Gastroesophageal sphincter (tissue), 3 donors: ENCODE measurements around the gene DGKG.

Experiments used
- CTCF ChIP-seq, 4 experiments: fragments of 200-600 bp in 2 of 4; fragments of 450-650 bp in 2 of 4; sonication (generic) in 1 of 4; IDR thresholded peaks; one replicate each; pipeline ENCODE4 v1.5.1; 2017 to 2019; ENCODE audit warnings: antibody characterized with exemption in 4 of 4, mild to moderate bottlenecking in 2 of 4, moderate library complexity in 2 of 4
- POLR2A ChIP-seq, 2 donors: fragments of 450-650 bp; IDR thresholded peaks; one replicate each; pipeline ENCODE4 v1.6.1; 2017; ENCODE audit warnings: antibody characterized with exemption in 2 of 2, mild to moderate bottlenecking in 2 of 2, moderate library complexity in 1 of 2
- POLR2AphosphoS5 ChIP-seq: sonication (generic); formaldehyde crosslinking; IDR thresholded peaks from one replicate; pipeline ENCODE4 v1.6.1; 2017; ENCODE audit warnings: antibody characterized with exemption

GRCh38 chr3:186311441-186311840 is 50.6 kb downstream of the DGKG start:
- TF ChIP-seq CTCF (IDR thresholded peaks at IDR 0.05), result no peak
- TF ChIP-seq POLR2A (IDR thresholded peaks at IDR 0.05), result no peak
- TF ChIP-seq POLR2AphosphoS5, result no peak
